ENCODE data around the gene PRKAG2. TPM values are rescaled to one million over a fixed set of nuclear protein-coding genes. Genes with fewer than 3 reads are reported as not detected.

The PRKAG2 gene
- total RNA-seq, 1 donor from 2014 or later: 14.2 TPM

- no peak for DNase-seq
Observed at GRCh38 chr7:151675196-151675920, 201.6 kb downstream of the PRKAG2 start.

DNA sequence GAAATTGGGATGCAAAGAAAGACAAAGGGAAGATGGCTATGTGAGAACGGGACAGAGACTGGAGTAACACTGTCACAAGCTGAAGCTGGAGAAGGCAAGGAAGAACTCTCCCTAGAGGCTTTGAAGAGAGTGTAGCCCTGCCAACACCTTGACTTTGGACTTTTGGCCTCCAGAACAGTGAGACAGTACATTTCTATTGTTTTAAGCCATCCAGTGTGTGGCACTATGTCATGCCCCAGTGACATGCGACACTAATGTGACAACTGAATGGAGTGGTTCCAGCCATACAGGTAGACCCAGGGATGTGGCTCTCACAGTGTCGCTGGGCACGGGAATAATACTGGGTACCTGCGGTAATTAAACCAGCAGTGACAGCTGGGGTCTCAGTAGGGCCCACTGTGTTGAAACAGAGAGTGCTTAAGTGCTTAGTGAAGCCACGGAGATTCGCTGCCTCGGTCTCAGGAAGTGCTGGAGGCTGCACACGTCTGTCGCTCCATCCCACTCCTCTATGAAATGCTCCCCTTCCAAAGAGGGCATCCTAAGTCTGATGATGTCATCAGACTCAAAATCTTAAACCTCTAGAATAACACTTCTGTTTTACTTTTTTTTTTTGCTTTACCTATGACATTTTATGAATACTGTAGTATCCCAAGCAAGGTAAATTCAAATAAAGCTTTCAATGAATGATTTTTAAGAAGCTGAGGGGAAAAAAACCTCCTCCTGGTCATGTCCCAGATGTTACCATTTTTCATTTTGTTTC, 202.6 kb downstream of the PRKAG2 start:
- no peak for DNase-seq

GRCh38 chr7:151673216-151673615, 203.7 kb downstream of the PRKAG2 start:
- DNase-seq: no peak

- no peak for DNase-seq
Observed at GRCh38 chr7:151672716-151673115, 204.2 kb downstream of the PRKAG2 start.

GRCh38 chr7:151671514-151671913, 205.4 kb downstream of the PRKAG2 start:
- no peak for DNase-seq

GRCh38 chr7:151669762-151670161, 207.2 kb downstream of the PRKAG2 start:
- no peak for DNase-seq

- DNase-seq: no peak
Observed at GRCh38 chr7:151666886-151667285, 210.0 kb downstream of the PRKAG2 start.

DNA sequence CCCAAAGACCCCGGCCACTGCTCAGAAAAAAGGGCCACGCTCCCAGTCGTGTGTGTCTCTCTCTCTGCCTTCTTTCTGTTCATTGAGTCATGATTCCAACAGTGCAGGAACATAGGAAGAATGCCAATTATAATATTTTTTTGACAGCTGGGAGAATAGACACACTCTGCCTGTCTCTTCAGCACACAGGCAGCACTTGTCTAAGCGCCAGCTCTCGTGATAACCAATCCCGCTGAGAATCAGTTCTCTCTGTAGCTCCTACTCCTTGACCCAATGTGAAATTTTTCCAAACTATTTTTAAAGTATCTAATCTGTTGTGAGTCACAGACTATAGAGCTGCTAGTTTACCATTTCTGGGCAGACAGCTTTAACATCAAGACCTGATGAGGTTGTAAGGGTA, 211.5 kb downstream of the PRKAG2 start:
- peak; percentile 46 for DNase-seq

DNA sequence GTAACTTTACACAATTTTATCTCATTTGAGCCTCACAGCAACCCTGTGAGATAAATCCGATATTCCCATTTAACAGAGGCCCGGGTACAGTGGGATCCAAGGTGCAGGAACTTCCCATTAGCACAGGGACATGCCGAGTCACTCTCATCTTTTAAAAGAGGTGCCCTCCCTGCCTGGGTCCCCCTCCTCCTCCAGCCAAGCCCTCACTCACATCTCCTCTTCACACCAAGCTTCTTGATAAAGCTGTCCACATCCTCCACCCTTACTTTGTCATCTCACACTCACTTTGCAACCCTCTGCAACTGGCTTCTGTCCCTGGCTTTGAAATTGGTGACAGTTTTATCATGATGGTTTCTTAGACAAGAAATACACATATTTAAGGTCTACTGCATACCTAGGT, 212.6 kb downstream of the PRKAG2 start:
- DNase-seq: no peak

GRCh38 chr7:151663382-151664100, 213.4 kb downstream of the PRKAG2 start:
- no peak for DNase-seq

DNA sequence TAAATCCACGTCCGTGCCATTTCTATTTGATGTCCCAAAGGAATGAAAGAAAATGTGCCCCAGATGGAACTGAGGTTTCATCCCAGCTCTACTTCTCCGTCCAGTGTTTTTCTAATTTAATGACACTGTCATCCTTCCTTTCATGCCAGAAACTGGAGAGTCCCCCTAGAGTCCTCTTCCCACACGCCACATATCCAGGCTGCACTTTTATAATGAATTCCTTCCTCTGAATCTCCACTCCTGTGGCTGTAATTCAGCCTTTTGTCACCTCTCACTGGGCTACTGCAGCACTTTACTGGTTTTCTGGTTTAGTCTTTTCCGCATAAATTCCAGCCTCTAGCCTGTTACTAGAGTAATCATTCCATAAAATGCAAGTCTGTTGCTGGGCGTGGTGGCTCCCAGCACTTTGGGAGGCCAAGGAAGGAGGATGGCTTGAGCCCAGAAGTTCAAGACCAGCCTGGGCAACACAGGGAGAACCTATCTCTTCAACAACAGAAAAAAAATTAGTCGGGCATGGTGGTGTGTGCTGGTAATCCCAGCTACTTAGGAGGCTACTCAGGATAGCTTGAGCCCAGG, 214.6 kb downstream of the PRKAG2 start:
- no peak for DNase-seq

DNA sequence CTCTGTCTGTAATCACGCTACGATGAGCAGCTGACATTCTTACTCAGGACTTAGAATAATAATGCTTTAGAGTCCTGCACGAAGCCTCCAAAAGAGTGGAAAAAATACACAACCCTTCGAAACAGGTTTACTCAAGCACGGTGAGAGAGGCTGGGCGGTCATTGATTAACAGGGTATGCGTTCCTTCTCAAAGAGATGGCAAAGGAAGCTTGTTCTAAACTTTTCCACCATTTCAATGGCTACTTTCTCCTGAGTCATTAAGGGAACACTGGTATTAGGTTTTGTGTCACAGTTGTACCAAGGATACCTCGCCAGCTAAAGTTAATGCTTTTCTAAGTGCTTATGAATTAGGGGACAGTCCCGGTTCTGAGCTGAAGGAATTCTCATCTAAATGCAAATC, 215.3 kb downstream of the PRKAG2 start:
- no peak for DNase-seq

GRCh38 chr7:151660141-151660540, 216.8 kb downstream of the PRKAG2 start:
- DNase-seq: no peak

DNA sequence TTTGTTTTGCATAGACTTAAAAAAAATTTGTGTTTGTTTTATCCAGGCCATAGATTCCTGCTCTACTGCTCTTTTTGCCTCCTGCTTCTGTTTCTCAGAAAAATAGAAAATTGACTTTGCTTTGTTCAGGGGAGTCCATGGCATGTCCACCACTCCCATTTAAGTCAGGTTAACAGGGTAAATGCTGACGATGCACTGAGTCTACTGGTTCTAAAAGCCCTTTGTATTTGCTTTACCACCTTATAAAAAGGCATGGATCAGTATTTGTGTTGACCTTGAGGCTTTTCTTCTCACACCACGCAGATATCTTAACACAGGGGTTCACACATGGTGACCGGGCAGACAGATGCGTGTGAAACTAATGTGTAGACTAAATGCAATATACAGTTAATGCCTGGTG, 217.7 kb downstream of the PRKAG2 start:
- no peak for DNase-seq

DNA sequence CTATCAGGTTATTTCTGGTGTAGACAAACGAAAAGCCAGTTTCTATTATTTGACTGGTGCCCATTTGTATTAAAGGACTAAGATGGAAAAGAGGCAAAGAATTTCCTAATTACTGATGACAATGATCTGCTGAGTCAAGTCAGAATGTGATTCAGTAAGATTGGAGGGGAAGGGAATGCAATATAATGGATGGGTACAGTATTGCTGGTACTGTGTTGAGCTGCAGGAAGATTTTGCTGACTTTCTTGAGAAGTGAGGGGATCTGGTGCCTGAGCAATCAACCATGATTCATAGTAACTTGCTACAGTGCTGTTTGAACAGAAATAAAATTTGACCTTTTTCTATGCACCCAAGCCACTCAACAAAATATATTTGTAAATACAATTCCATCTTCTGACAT, 218.1 kb downstream of the PRKAG2 start:
- no peak for DNase-seq

GRCh38 chr7:151657173-151657572, 219.7 kb downstream of the PRKAG2 start:
- DNase-seq: no peak

DNA sequence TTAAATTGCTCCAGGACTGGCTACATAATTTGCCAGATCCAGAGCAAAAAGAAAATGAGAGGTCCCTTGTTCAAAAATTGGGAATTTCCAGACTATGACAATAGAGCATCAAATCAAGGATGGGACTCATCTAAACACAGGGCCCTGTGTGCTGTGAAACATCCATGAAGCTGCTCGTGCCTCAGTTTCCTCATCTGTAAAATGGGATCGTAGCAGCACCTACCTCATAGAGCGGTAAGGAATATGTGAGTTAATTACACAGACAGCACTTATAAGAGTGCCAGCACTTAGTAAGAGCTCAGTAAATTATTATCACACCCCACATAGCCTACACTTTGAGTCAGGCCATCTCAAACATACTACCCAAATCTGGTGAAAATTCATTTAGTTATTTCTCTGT, 221.4 kb downstream of the PRKAG2 start:
- no peak for DNase-seq

GRCh38 chr7:151652111-151652510, 224.8 kb downstream of the PRKAG2 start:
- no peak for DNase-seq

DNA sequence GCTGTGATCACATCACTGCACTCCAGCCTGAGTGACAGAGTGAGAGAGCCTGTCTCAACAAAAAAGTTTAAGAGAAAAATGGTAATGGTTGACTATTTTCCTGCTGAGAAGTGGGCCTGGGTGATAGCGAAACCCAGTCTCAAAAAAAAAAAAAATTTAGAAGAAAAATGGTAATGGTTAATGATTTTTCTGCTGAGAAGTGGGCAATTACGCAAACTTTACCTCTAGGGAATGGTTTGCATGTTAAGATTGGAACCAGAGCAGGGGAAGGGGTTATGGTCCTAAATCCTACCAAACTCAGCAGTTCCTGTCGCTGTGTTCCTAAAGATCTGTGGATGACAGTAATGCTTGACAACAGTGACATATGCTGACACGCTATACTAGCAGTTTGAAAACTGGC, 226.8 kb downstream of the PRKAG2 start:
- DNase-seq: no peak

DNA sequence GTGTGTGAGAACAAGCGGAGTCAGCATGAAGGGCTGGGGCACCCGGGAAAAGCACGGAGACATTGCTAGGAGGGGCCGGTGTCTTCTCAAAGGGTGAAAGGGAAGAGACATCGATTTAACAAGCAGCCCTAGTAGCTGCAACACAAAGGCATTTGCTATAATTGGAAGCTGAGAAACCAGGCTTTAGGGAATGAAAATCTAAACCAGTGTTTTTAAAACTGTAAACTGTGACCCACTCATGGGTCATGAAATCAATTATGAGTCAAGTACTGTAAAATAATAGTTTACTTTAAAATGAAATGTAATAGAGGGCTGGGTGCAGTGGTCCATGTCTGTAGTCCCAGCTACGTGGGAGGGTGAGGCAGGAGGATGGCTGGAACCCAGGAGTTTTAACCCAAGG, 228.5 kb downstream of the PRKAG2 start:
- DNase-seq: no peak

DNA sequence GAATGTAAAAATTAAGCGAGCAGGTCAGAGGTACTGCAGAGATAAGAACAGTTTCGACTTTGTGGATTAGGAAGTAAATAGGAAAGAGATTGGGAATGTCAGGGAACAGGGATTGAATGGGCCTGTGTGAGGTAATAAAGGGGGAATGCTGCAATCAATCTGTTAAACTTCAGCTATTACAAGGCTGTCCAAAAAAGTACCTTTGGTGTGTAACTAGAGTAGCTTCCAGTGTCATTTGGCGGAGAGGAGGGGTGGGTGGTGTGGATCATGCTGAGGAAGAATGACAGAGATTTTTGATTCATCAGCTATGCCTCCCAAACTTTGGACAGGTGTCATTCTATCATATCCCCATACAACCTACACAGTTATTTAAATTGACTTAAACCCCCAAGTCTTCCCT, 229.0 kb downstream of the PRKAG2 start:
- no peak for DNase-seq

- no peak for DNase-seq
Observed at GRCh38 chr7:151647006-151647405, 229.9 kb downstream of the PRKAG2 start.

- no peak for DNase-seq
Observed at GRCh38 chr7:151645311-151645710, 231.6 kb downstream of the PRKAG2 start.
